ENCODE data around the gene SMAD5. TPM values are rescaled to one million over a fixed set of nuclear protein-coding genes. Genes with fewer than 3 reads are reported as not detected.

SMAD5 gene
- 37.2 and 48.8 TPM in 2 replicates for total RNA-seq

DNA sequence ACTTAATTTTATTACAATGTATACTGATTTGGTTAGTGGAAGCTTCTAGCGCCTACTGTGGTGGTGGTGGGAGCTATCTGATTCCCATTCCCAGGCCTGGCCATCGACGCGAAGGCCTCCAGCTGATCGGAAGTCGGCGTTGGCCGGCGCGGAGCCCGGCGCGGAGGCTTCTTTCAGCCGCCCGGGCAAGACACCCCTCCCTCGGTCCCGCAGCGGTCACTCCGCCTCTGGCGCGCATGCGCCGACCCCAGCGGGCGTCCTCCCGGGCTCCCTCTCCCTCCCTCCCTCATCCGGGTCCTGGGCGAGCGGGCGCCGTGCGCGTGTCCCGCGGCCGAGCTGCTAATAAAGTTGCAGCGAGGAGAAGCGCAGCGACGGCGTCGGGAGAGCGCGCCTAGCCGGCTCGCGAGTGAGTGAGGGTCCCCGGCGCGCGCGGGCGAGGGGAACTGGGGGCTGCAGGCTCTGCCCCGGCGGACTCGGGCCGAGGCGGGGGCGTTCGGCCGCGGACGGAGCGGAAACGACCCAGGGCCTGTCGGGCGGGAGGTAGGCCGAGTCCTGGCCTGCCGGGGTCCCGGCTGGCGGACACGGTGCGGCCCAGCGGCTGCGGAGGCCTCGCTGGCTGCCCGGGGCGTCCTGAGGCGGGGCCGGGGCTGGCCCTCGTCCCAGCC is at the start of gene SMAD5:
Gene SMAD5 (plus strand): TSS at position 289 of the 665 bp plus-strand sequence. CDS start 20,916 bp downstream, outside the sequence.

GRCh38 chr5:136192526-136193321 is 60.1 kb downstream of the SMAD5 start, which contains the start of gene SMIM32:
TSS of gene SMIM32 (minus strand) at chr5:136193162. CDS start at chr5:136192524, 638 bp downstream.

Other genes starting within 250 kb of the SMAD5 start
- not detected in 2 replicates for gene IL9, start 237.0 kb upstream of the SMAD5 start, total RNA-seq
- not detected in 2 replicates for gene LECT2, start 177.9 kb upstream of the SMAD5 start, total RNA-seq
- 2,808 and 2,889 TPM in 2 replicates for gene TGFBI, start 103.9 kb upstream of the SMAD5 start, total RNA-seq
- gene SMIM32, start 60.3 kb downstream of the SMAD5 start, total RNA-seq: 0.16 TPM in 1 of 2 replicates, not detected in the other
- gene TRPC7, start 232.7 kb downstream of the SMAD5 start, total RNA-seq: not detected in 2 replicates